GM21723 (cell line): Measurements from ENCODE around the gene RASGRP3.

Experiments used
- ATAC-seq: cut with Tn5 transposase; IDR thresholded peaks from one replicate; pipeline ENCODE4 v1.9.1; 2021; ENCODE audit warnings: mild to moderate bottlenecking, moderate library complexity; ENCODE audit not compliant: unreplicated experiment

The RASGRP3 gene

DNA sequence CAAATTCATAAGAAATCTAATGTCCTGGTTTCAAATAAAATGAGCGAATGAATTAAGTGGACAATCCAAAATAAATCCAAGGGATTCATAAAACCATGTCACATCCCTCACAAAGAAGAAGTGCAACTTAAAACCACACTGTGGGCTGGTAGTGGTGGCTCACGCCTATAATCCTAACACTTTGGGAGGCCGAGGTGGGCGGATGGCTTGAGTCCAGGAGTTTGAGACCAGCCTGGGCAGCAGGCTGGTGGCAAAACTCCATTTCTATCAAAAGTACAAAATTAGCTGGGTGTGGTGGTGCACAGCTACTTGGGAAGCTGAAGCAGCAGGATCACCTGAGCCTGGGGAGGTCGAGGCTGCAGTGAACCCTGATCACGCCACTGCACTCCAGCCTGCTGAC lies 97.2 kb downstream of the RASGRP3 start:
- ATAC-seq, result no peak

DNA sequence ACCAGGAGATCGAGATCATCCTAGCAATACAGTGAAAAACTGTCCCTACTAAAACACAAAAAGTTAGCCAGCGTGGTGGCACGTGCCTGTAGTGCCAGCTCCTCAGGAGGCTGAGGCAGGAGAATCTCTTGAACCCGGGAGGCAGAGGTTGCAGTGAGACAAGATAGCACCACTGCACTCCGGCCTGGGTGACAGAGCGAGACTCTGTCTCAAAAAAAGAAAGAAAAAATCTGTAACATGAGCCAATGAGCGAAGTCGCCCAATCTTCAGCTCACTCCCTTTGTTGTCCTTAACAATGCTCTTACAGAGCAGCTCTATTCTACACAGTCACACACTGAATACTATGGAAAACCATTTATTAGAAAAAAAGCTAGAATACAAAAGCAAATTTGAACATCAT lies 100.6 kb downstream of the RASGRP3 start:
- ATAC-seq, result no peak

DNA sequence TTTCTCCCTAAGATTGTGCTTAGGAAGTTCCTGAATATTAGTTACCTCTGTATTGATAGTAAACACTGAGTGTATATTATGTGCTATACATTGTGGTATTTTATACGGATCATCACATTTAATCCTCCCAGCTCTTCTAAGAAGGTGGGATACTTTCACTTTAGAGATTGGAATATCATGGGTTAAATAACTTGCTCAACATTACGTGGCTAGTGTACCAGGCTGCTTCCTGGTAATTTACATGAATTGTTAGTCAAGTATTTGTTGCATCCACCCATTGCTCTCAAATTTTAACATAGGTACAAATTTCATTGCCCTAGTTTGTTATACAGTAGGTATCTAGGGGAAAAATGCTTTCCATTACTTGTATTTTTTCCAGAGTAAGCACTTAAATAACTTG lies 101.2 kb downstream of the RASGRP3 start:
- no peak for ATAC-seq

DNA sequence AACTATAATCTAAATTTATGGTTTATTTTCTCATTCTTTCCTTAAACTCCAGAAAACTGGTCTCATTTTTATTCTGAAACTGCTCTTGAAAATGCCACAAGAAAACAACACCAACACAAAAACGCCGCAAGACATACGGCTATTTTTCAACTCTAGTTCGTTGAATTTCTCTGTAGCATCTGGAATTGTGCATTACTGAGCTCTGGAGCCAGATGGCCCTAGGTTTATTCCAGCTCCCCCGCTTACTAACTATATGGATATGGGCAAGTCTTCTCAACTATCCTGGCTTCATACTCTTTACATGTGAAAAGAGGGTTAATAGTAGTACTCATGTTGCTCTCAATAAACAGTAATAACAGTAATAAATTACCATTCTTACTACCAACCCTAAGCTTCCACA lies 102.8 kb downstream of the RASGRP3 start:
- ATAC-seq, result no peak

DNA sequence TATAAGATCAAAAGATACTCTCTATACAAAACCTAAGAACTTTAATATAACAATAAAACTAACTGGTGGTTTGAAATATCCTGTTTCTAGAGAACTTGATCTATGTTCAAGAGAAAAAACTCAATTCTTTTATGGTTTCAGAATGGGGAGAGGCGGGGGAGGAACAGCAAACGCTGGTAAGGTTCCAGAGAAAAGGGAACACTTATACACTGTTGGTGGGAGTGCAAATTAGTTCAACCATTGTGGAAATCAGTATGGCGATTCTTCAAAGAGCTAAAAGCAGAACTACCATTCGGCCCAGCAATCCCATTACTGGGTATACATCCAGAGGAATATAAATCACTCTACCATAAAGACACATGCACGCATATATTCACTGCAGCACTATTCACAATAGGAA lies 105.4 kb downstream of the RASGRP3 start:
- ATAC-seq, result no peak

DNA sequence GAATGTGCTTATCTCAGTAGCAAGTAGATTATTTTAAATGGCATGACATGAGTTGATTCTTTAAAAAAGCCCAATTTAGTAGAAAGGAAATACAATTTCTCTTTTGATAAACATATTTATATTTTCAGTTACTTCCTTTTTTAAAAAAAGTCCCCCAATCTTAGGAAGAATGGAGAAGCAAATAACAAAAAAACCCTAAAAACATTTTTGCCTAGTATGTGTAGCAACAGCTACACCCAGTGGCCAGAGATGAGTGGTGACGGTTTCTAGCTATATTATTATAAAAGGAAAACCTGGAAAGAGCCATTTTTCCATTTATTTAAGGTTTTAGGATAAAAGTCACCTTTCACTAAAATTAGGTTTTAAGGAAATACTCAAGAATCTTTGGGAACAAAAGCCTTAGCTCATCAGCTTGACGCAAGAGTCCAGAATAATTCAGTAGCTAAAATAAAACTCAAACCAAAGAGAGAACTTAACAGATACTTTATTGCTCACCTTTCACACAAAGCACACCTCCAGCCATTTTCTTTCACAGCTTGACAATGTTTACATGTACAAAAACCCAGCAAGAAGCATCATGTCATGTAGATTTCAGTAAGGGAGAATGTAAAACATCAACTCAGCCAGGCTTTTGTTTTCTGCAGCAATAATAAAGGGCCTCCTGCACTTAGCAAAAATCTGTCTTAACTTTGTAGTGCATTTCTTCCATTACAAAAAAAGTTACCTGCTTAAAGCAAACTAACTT lies 106.9 kb downstream of the RASGRP3 start:
- ATAC-seq, result peak; percentile 77

DNA sequence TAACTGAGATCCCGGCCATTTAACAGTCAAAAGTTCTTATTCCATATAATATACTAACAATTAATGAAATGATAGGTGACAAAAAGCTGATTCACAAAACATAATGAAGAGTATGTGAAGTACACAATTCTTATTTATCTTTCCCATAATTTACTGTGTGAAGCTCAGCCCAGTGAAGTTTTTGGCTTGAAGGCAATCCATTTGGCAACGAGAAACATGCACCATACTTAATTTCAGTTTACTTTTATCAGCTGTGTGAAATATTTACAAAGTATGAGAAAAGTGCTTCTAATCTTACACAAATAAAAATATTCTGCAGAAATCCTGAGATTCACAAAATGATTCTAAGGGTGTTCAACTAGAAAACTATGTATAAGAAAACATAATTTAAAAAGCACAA lies 110.3 kb downstream of the RASGRP3 start:
- no peak for ATAC-seq

DNA sequence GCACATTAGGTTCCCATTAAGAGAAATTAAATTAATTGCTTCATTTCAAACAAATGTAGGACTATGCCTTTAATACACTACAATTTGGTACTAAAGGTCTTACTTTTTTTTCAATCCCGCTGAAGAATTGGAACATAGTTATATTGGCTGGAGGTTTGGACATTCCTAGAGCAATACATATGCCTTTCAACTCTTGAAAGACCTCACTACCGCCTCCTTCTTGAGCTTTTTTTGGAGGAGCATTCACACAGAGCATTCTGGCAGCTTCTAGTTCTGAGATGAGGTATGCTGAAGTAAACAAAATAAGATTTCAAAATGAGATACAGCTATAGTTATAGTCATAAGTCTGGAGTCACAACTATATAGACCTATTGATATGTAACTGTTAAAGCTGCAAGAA lies 111.8 kb downstream of the RASGRP3 start:
- ATAC-seq, result no peak

DNA sequence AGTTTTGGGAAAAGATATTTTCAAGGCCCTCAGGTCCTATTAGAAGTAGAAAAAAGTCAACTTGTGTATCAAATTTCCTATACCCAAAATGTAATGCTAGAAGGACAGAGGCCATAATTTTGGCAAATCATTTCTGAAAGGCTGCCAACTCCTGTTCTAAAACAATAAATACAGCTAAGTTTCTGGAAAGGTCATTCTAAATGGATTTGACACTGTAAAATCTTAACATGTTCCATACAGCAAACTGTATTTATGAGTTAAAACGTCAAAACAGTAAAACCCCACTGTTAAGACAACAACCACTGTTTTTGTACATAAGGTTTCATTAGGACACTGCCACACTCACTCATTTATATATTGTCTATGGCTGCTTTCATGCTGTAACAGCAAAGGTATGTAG lies 113.0 kb downstream of the RASGRP3 start:
- ATAC-seq, result no peak

DNA sequence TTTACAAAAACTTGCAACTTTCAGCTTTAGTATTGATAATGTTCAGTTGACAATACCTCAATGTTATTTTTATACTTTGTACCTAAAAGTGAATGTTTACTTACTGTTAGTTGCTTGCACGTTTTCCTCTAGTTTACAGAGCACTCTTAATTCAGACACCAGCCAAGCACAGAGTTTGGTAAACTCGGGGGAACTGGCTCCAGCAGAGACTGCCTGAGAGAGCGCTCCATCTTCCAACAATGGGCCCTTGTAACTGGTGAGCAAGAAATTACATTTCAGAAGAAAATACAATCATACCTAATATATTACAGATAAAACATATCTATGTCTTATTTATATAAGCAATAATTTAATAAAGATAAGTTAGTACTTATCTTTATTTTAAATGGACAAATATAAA lies 118.9 kb downstream of the RASGRP3 start:
- ATAC-seq, result no peak

DNA sequence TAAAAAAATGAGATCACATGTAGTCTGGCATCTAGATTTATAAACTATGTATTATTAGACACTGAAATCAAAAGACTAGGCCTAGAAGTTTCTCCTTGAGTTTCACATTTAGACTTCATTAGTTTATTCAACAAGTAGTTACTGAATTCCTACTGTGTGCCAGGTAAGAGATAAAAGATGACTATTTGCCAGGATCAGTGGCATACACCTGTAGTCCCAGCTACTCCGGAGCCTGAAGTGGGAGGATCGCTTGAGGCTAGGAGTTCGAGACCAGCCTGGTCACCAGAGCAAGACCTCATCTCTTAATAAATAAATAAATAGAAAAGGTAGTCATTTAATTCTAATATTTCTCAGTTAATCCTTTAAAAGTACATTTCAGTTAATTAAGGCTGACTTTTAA lies 120.6 kb downstream of the RASGRP3 start:
- ATAC-seq, result no peak

DNA sequence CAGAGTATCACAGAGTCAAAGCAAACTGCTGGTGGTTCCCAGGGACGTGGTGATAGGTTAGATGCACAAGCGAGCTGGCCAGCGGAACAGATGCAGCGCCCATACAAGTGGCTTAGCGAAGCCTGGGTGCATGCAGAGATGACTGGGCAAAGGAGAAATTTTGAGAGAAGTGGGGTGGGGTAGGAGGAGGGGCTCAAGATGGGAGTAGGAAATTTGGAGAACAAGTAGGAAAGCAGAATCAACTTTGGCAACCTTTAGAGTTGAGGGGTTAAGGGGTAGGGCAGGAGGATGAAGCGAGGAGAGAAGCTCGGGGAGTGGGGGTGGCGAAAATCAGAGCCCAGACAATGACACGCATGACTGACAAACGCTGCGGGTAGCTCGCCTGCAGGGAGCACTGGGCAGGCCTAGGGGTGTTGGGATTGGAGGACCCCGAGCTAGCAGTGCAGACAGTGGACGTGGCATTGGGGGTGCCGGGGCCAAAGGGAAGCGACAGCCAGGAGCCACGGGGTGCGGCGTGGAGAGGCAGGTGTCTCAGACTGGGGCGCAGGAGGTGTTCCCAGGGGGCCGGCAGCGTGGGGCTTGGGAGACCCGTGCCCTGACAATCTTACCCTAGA lies 122.2 kb downstream of the RASGRP3 start:
- peak; percentile 54 for ATAC-seq

DNA sequence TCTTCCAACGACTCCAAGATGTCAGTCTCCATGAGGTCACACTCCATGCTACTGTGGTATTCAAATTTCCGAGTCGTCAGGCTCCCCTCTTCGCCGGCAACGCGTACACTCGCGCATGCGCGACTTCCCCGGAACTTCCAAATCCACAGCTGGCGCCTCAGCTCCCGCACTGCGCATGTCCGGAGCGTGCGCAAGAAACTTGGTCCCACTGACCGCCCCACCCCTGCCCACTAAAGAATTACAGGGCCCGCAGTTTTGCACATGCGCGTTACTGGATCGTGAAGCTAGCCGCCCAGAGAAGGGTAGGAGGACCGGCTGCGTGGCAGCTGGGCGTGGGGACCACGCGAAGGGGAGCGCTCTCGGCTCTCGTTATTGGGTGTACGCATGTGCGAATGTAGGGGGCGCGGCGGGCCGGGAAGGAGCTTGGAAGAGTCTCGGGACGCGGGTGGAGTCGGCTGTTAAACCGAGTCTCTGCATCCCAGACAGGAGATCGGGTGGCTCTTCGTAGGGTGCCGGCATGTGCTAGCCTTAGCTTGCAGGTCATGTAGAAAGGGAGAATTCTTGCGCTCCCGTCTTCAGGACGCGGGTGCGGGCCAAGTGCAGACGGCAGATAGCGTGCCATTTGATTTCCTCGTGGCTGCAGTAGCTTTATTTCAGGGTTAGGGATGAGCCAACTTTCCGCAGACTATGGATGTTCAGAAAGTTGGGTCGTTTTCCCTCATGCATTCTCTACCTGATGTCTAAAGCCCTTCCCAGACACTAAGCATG lies 122.9 kb downstream of the RASGRP3 start, which contains the start of gene FAM98A:
FAM98A (minus strand) TSS at position 125 of the 768 bp plus-strand sequence; CDS start at position 47, 78 bp downstream.
- ATAC-seq, result peak; percentile 93

DNA sequence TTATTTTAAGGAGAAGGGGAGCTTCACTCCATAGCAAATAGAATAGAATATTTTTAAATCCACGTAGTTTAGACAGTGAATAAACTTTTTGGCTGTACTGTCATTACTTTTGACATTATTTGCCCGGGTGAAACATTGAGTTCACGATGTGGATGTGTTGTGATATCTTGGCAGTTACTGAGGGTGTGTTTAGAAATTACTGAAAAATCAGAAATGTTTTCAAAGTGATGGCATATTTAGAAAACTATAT lies 123.4 kb downstream of the RASGRP3 start:
- ATAC-seq, result no peak

DNA sequence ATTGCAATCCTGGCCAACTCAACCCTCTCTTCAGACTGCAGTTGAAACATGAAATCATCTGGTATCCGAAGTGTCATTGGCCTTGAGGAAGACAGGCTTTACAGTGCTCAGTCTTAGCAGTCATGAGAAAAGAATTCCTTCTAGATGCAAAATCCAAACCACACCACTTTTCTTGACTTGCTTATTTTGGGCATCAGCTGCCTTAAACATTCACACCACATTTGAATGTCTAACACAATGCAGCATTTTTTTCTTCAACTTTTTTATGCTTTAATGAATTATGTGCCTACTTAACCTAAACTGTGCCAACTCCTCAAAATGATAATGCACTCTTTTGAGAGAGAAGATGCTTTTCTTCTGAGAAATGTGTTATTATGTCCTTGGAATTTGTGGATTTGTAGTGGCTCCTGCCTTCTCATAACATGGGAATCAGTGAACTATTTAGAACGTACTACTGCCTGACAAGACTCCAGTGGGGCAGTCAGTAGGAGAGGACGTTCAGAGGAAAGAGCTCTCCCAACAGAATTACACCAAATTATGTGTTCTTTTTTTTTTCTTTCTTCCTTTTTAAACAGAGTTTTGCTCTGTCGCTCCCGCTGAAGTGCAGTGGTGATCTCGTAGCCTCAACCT lies 125.9 kb downstream of the RASGRP3 start:
- no peak for ATAC-seq

DNA sequence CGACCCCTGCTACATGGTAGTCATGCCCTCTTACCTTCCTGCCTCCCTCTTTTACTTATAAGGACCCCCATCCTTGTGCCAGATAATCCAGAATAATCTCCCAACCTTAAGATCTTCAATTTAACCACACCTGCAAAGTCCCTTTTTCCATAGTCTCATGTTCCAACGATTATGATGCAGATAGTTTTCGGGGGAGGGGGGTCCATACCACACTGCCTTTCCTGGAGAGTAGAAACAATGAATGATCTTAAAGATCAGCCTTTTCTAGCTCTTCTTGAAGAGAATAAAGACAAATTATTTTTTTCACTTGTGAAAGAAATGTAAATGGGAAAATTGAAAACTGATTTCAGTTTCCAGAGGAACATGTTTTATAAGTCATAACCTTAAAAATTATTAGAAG lies 127.0 kb downstream of the RASGRP3 start:
- no peak for ATAC-seq

DNA sequence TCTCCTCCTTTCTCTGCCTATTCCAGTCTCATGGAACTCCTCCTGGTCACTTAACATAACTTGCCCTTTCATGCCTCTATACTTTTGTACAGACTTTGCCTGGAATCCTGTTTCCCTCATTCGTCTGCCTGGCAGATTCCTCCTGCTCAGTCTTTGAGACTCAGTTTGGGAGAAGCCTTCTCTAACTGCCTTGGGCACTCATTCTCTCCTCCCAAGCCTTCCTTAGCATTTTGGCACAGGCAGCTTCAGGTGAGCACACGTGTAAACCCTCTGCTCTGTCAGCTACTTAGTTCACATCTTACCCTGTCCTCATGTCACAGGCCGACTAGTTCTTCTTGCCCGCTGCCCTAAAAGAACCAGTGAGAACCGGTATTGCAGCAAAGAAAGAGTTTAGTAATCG lies 128.6 kb downstream of the RASGRP3 start:
- no peak for ATAC-seq

DNA sequence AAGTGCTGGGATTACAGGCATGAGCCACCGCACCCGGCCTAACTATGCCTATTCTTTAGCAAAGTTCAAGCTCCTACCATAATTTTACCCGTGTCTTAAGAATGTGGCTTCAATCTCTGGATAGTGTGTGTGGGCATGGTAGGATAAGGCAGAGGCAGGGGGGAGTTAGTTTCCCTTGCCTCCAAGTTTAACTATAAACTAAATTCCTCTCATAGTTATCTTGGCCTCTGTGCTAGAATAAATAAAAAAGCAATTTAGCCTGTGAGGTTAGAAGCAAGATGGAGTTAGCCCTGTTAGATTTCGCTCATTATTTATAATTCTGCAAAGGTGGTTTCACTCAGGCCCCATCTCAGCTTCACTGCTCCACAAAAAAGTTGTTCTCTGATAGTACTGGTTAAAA lies 129.7 kb downstream of the RASGRP3 start:
- ATAC-seq, result no peak

DNA sequence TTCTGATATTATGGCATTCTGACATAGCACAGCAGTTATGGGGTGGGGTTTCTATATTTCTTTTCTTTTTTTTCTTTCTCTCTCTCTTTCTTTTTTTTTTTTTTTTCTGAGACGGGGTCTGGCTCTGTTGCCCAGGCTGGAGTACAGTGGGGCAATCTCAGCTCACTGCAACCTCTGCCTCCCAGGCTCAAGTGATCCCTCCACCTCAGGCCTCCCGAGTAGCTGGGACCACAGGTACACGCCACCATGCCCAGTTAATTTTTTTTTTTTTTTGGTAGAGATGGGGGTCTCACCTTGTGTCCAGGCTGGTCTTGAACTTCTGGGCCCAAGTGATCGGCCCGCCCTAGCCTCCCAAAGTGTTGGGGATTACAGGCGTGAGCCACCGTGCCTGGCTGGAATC lies 130.2 kb downstream of the RASGRP3 start:
- no peak for ATAC-seq

DNA sequence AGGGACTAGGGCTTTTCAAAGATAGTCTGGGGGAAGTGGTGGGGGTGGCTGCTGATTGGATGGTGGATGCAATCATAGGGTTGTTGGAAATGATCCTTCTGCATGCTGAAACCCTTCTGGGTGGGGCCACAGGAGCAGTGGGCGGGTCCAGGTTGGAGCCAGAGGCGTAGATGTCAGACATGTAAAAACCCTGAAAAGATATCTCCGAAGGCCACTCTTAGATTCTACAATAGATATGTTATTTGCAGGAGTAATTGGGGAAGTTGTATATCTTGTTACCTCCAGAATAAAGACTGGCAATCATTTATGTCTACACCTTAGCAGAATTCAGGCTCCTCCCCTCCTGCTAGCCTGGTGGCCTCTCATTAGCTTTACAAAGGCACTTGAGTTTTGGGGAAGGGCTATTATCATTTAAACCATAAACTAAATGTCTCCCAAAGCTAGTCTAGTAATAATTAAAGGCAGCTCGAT lies 130.8 kb downstream of the RASGRP3 start:
- ATAC-seq, result no peak

DNA sequence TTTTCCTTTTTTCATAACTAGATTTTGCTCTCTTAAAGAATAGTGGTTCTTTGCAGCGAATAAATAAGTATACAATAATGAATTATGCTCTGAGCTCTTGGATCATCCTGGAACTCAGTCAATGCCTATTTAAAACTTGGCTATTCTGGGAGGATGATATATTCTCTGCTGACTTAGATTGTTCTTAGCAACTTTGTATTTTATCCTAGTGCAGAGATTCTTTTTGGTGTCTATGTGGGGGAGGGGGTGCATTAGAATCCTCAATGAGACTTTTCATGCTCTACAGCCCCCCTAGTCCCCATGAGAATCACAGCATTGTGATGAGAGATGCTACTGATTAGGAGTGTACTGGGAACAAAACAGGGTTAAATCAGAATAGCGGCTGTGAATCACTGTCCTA lies 131.5 kb downstream of the RASGRP3 start:
- no peak for ATAC-seq

DNA sequence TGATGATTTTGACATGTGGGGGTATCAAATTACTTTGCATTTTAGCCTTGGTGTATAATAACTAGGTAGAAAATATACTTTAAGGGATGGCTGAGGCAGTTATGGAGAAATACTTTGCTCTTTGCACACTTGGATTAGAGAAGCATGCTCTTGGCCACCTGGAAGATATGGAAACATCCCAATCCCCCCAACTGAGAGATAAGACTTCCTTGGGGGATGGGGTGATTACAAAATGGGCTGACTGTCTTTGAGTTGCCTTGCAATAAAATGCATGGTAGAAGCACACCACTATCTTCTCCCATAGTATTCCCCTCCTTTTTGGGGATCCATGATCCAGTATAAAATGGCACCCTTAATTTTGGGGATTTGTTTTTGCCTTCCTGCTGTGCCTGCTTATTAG lies 137.7 kb downstream of the RASGRP3 start:
- no peak for ATAC-seq
